Neural cell (in vitro differentiated cells): ENCODE measurements around the gene GPSM1. TPM values are rescaled to one million over a fixed set of nuclear protein-coding genes. Genes with fewer than 3 reads are reported as not detected.

ENCODE experiments used
- H2AFZ ChIP-seq: fragments of 200-600, 300-800 bp; sonication (generic), shearing (Covaris generic); 2 replicates; pipeline ENCODE4 v1.6.0; 2014; ENCODE audit warnings: low read depth, mild to moderate bottlenecking, antibody characterized with exemption, low read length, moderate library complexity
- H3F3A ChIP-seq: fragments of 200-600 bp; shearing (Covaris generic); 2 replicates; pipeline ENCODE4 v1.6.1; 2016; ENCODE audit warnings: mild to moderate bottlenecking, moderate library complexity, mixed read lengths, antibody characterized with exemption, low read length; ENCODE audit not compliant: insufficient read depth, poor library complexity, severe bottlenecking
- H3K27ac ChIP-seq: fragments of 200-600, 300-800 bp; sonication (generic), shearing (Covaris generic); 2 replicates; pipeline ENCODE4 v1.5.1; 2014; ENCODE audit warnings: mild to moderate bottlenecking, low read length, moderate library complexity
- H3K27me3 ChIP-seq: fragments of 300-800, 200-600 bp; sonication (generic), shearing (Covaris generic); 2 replicates; pipeline ENCODE4 v1.6.0; 2014; ENCODE audit warnings: mild to moderate bottlenecking, low read depth, low read length, moderate library complexity; ENCODE audit not compliant: insufficient read depth
- H3K36me3 ChIP-seq: fragments of 300-800, 200-600 bp; sonication (generic), shearing (Covaris generic); 2 replicates; pipeline ENCODE4 v1.5.1; 2014; ENCODE audit warnings: mild to moderate bottlenecking, antibody characterized with exemption, low read length, moderate library complexity; ENCODE audit not compliant: insufficient read depth
- H3K4me2 ChIP-seq: fragments of 300-800, 200-600 bp; sonication (generic), shearing (Covaris generic); 2 replicates; pipeline ENCODE4 v1.6.0; 2014; ENCODE audit warnings: mild to moderate bottlenecking, low read length
- H3K4me3 ChIP-seq: fragments of 300-800, 200-600 bp; sonication (generic), shearing (Covaris generic); 2 replicates; pipeline ENCODE4 v1.5.1; 2014; ENCODE audit warnings: mild to moderate bottlenecking, low read length, moderate library complexity
- H3K79me2 ChIP-seq: fragments of 200-600 bp; shearing (Covaris generic); replicated peaks from 2 replicates; pipeline ENCODE4 v1.6.0; 2014; ENCODE audit warnings: mild to moderate bottlenecking, low read length, moderate library complexity; ENCODE audit not compliant: insufficient read depth
- H3K9ac ChIP-seq: fragments of 300-800, 200-600 bp; sonication (generic), shearing (Covaris generic); 2 replicates; pipeline ENCODE4 v1.6.1; 2016; ENCODE audit warnings: mild to moderate bottlenecking, low read length, mixed read lengths
- H3K9me2 ChIP-seq: fragments of 200-600 bp; shearing (Covaris generic); 2 replicates; pipeline ENCODE4 v1.6.1; 2016; ENCODE audit warnings: mild to moderate bottlenecking, low read length, mixed read lengths; ENCODE audit not compliant: insufficient read depth
- H3K9me3 ChIP-seq: fragments of 200-600, 300-800 bp; sonication (generic), shearing (Covaris generic); 2 replicates; pipeline ENCODE4 v1.6.1; 2016; ENCODE audit warnings: mild to moderate bottlenecking, mixed run types, low read length, moderate library complexity, mixed read lengths
- H4K20me1 ChIP-seq: fragments of 200-600 bp; shearing (Covaris generic); 2 replicates; pipeline ENCODE4 v1.6.1; 2016; ENCODE audit warnings: mild to moderate bottlenecking, mixed run types; ENCODE audit not compliant: insufficient read depth
- EP300 ChIP-seq: fragments of 450-650 bp; conservative IDR thresholded peaks from 2 replicates; pipeline ENCODE4 v1.6.1; 2014; ENCODE audit warnings: antibody characterized with exemption, mild to moderate bottlenecking, moderate library complexity; ENCODE audit not compliant: poor library complexity, severe bottlenecking
- EZH2 ChIP-seq: fragments of 200-600, 300-800 bp; shearing (Covaris generic), sonication (generic); IDR thresholded peaks from 2 replicates; pipeline ENCODE4 v1.6.1; 2014; ENCODE audit warnings: antibody characterized with exemption, low read length, borderline replicate concordance, mild to moderate bottlenecking; ENCODE audit not compliant: insufficient read depth, poor library complexity, severe bottlenecking
- MXI1 ChIP-seq: fragments of 450-650 bp; conservative IDR thresholded peaks from 2 replicates; pipeline ENCODE4 v1.6.1; 2014; ENCODE audit warnings: antibody characterized with exemption, mild to moderate bottlenecking; ENCODE audit not compliant: poor library complexity, severe bottlenecking
- POLR2AphosphoS5 ChIP-seq: IDR thresholded peaks from 2 replicates; pipeline ENCODE4 v1.6.1; 2012
- RAD21 ChIP-seq: fragments of 450-650 bp; conservative IDR thresholded peaks from 2 replicates; pipeline ENCODE4 v1.6.1; 2014; ENCODE audit warnings: antibody characterized with exemption, mild to moderate bottlenecking, moderate library complexity
- SMC3 ChIP-seq: fragments of 450-650 bp; conservative IDR thresholded peaks from 2 replicates; pipeline ENCODE4 v1.6.1; 2014; ENCODE audit warnings: antibody characterized with exemption, mild to moderate bottlenecking, moderate library complexity; ENCODE audit not compliant: poor library complexity
- TAF1 ChIP-seq: IDR thresholded peaks from 2 replicates; pipeline ENCODE4 v1.6.1; 2012; ENCODE audit warnings: low read depth
- polyA plus RNA-seq: library from polyadenylated mRNA; depleted of rRNA; stranded (reverse); fragments of >200 nt; gene quantifications from 2 replicates; pipeline ENCODE4 v1.2.3, GENCODE V29; 2014
- TF ChIP-seq, protein P1 (sequence below): IDR thresholded peaks from 2 replicates; pipeline ENCODE4 v1.6.1; 2012; ENCODE audit warnings: borderline replicate concordance
- TF ChIP-seq, protein P2 (sequence below): fragments of 450-650 bp; IDR thresholded peaks from 2 replicates; pipeline ENCODE4 v1.5.1; 2014; ENCODE audit warnings: antibody characterized with exemption, mild to moderate bottlenecking, moderate library complexity; ENCODE audit not compliant: poor library complexity, severe bottlenecking

Gene GPSM1
- polyA plus RNA-seq, 1 donor from 2014 or later, result 117 TPM

DNA sequence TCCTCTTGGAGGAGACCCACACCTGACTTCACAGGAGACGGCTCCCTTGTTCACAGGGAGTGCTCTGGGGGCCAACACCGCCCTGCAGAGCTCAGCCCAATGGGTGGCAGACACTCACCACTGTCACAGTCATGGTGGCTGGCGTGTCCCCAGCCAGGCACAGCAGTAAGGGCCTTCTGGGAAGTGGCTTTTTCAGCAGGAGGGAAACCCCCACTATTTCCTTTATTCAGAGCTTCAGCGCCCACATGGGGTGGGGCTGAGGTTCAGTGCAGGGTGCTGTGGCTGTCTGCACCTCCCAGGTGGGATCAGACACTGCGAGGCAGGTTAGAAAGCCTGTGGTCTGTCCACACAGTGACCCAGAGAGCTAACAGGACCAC is 76.2 kb downstream of the GPSM1 start:
- H3K9me3 ChIP-seq, result no peaks in the 10 kb centered on the region
- H2AFZ ChIP-seq, result no peak overlapping the region
- H3K9me2 ChIP-seq, result no peaks in the 10 kb centered on the region
- H3K9ac ChIP-seq, result no peak overlapping the region
- H3F3A ChIP-seq, result no peaks in the 10 kb centered on the region
- H3K79me2 ChIP-seq, result peaks cover 13% of the 10 kb centered on the region
- no peak overlapping the region for H3K4me3 ChIP-seq
- H3K36me3 ChIP-seq, result peaks cover 3% of the 10 kb centered on the region
- no peak overlapping the region for H3K27ac ChIP-seq
- no peaks in the 10 kb centered on the region for H4K20me1 ChIP-seq
- H3K27me3 ChIP-seq, result no peaks in the 10 kb centered on the region
- H3K4me2 ChIP-seq, result no peak overlapping the region
- TF ChIP-seq POLR2AphosphoS5 (no peak), RAD21 (no peak), SMC3 (no peak), TAF1 (no peak), EP300 (no peak), MXI1 (no peak), EZH2 (no peak)
- TF ChIP-seq, protein P1, sequence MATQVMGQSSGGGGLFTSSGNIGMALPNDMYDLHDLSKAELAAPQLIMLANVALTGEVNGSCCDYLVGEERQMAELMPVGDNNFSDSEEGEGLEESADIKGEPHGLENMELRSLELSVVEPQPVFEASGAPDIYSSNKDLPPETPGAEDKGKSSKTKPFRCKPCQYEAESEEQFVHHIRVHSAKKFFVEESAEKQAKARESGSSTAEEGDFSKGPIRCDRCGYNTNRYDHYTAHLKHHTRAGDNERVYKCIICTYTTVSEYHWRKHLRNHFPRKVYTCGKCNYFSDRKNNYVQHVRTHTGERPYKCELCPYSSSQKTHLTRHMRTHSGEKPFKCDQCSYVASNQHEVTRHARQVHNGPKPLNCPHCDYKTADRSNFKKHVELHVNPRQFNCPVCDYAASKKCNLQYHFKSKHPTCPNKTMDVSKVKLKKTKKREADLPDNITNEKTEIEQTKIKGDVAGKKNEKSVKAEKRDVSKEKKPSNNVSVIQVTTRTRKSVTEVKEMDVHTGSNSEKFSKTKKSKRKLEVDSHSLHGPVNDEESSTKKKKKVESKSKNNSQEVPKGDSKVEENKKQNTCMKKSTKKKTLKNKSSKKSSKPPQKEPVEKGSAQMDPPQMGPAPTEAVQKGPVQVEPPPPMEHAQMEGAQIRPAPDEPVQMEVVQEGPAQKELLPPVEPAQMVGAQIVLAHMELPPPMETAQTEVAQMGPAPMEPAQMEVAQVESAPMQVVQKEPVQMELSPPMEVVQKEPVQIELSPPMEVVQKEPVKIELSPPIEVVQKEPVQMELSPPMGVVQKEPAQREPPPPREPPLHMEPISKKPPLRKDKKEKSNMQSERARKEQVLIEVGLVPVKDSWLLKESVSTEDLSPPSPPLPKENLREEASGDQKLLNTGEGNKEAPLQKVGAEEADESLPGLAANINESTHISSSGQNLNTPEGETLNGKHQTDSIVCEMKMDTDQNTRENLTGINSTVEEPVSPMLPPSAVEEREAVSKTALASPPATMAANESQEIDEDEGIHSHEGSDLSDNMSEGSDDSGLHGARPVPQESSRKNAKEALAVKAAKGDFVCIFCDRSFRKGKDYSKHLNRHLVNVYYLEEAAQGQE, result no peak
- TF ChIP-seq, protein P2, sequence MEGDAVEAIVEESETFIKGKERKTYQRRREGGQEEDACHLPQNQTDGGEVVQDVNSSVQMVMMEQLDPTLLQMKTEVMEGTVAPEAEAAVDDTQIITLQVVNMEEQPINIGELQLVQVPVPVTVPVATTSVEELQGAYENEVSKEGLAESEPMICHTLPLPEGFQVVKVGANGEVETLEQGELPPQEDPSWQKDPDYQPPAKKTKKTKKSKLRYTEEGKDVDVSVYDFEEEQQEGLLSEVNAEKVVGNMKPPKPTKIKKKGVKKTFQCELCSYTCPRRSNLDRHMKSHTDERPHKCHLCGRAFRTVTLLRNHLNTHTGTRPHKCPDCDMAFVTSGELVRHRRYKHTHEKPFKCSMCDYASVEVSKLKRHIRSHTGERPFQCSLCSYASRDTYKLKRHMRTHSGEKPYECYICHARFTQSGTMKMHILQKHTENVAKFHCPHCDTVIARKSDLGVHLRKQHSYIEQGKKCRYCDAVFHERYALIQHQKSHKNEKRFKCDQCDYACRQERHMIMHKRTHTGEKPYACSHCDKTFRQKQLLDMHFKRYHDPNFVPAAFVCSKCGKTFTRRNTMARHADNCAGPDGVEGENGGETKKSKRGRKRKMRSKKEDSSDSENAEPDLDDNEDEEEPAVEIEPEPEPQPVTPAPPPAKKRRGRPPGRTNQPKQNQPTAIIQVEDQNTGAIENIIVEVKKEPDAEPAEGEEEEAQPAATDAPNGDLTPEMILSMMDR, result no peak

DNA sequence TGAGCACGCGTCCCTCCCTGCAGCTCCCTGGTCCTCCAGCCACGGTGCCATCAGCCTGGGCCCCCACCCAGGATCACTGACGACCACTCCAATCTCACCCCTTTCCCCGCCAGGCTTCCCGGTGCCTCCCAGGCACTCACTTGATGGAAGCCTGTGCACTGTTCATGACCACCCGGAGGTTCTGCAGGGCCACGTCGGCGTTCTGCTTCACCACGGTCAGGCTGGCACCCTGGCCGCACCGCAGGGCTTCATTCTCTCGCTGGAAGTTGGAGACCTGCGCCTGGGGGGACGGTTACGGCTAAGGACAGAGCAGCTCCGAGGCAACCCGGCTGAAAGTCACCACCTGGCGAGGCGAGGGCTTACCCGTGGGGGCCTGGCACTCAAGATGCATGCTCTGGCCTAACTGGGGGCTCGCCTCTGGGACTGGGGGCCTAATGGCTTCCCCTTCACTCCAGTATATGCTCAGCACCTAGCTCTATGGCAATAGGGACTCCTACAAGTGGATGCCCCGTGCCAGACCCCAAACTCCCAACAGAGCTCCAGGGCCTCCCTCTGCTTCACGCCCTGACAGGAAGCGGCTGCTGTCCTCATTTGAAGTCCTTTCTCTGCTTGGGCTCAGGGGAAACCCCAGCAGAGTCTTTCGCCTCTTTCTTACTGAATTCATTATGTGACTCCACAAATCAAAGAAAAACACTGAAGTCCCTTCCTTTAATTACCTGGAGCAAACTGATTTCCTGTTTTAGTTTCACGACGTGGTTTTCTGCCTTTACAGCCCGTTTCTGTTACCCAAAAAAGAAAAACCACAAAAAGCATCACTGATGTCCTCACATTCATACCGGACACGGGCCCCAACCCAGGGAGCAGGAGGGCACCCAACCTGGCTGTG is 76.8 kb downstream of the GPSM1 start:
- no peaks in the 10 kb centered on the region for H3K9me3 ChIP-seq
- no peak overlapping the region for H3K9ac ChIP-seq
- H3F3A ChIP-seq, result no peaks in the 10 kb centered on the region
- H4K20me1 ChIP-seq, result no peaks in the 10 kb centered on the region
- no peaks in the 10 kb centered on the region for H3K9me2 ChIP-seq
- H3K27me3 ChIP-seq, result no peaks in the 10 kb centered on the region
- TF ChIP-seq TAF1 (no peak), SMC3 (no peak), POLR2AphosphoS5 (no peak), EZH2 (no peak), RAD21 (no peak), MXI1 (no peak), EP300 (no peak)
- TF ChIP-seq, protein P2, result no peak
- TF ChIP-seq, protein P1, result no peak
- no peak overlapping the region for H3K4me2 ChIP-seq
- H3K79me2 ChIP-seq, result peaks cover 7% of the 10 kb centered on the region
- no peak overlapping the region for H3K4me3 ChIP-seq
- no peak overlapping the region for H2AFZ ChIP-seq
- no peak overlapping the region for H3K27ac ChIP-seq
- H3K36me3 ChIP-seq, result no peaks in the 10 kb centered on the region
